Subcutaneous abdominal adipose tissue (tissue), 5 donors: ENCODE results near the gene FCHSD2.
"Not testable (repeated sequence)": the region's sequence is repeated elsewhere in the genome, so short reads cannot be mapped to it uniquely, and the experiment has no call there.

Experiments used
- H3K27ac ChIP-seq: one replicate; pipeline ENCODE4 v1.7.0; 2013; ENCODE audit warnings: low read depth, mild to moderate bottlenecking, inconsistent platforms, low read length, moderate library complexity
- H3K27me3 ChIP-seq, 5 donors: one replicate each; pipeline ENCODE4 v1.7.0; 2013; ENCODE audit warnings: low read length in 5 of 5, inconsistent platforms in 1 of 5; ENCODE audit not compliant: control insufficient read depth in 5 of 5, insufficient read depth in 4 of 5
- H3K36me3 ChIP-seq, 5 donors: one replicate each; pipeline ENCODE4 v1.7.0; 2013; ENCODE audit warnings: low read length in 5 of 5; ENCODE audit not compliant: control insufficient read depth in 5 of 5, insufficient read depth in 5 of 5
- H3K4me1 ChIP-seq, 5 donors: one replicate each; pipeline ENCODE4 v1.7.0; 2013; ENCODE audit warnings: low read length in 5 of 5, mild to moderate bottlenecking in 3 of 5, moderate library complexity in 1 of 5; ENCODE audit not compliant: control insufficient read depth in 5 of 5, insufficient read depth in 5 of 5
- H3K4me3 ChIP-seq, 5 donors: one replicate each; pipeline ENCODE4 v1.7.0; 2013; ENCODE audit warnings: low read length in 5 of 5, low read depth in 1 of 5
- H3K9ac ChIP-seq, 5 donors: one replicate each; pipeline ENCODE4 v1.7.0; 2013; ENCODE audit warnings: low read length in 5 of 5, mild to moderate bottlenecking in 4 of 5, moderate library complexity in 3 of 5
- H3K9me3 ChIP-seq, 5 donors: one replicate each; pipeline ENCODE4 v1.7.0; 2013; ENCODE audit warnings: low read length in 5 of 5; ENCODE audit not compliant: control insufficient read depth in 5 of 5
- donor health status: healthy.
- donor health status: healthy.
- donor health status: healthy.
- donor health status: healthy.
- donor health status: healthy.

Gene FCHSD2

DNA sequence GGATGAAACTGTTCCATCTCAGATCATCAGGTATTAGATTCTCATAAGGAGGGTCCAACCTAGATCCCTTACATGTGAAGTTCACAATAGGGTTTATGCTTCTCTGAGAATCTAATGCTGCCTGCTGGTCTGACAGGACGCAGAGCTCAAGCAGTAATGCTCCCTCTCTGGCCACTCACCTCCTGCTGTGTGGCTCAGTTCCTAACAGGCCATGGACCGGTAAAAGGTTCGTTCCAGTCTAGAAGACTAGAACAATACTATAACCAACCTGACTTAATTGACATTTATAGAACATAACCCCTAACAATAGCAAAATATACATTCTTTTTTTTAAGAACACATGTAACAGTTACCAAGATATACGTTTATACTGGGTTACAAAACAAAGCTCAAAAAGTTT is 282.1 kb downstream of the FCHSD2 start:
- Histone ChIP-seq H3K4me1 (peaks cover 0 to 15% (median 11%) of the 10 kb centered on the region in 5 donors), H3K9me3 (no peaks in the 10 kb centered on the region), H3K27ac (no peak overlapping the region), H3K4me3 (no peak overlapping the region), H3K27me3 (no peaks in the 10 kb centered on the region), H3K36me3 (peaks cover 0 to 6% (median 3%) of the 10 kb centered on the region in 5 donors), H3K9ac (no peak overlapping the region)

DNA sequence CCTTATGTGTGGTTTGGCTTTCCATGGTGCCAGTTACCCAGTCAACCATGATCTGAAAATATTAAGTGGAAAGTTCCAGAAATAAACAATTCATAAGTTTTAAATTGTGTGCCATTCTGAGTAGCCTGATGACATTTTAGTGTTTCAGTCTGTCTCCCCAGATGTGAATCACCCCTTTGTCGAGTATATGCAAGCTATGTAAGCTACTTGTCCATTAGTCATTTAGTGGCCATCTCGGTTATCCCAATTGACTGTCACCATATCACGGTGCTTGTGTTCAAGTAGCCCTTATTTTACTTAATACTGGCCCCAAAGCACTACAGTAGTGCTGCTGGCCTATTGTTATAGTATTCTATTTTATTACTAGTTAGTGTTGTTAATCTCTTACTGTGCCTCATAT is 283.0 kb downstream of the FCHSD2 start:
- Histone ChIP-seq H3K36me3 (peaks cover 0 to 6% (median 3%) of the 10 kb centered on the region in 5 donors), H3K9me3 (no peaks in the 10 kb centered on the region), H3K9ac (no peak overlapping the region), H3K4me1 (peaks cover 0 to 9% (median 7%) of the 10 kb centered on the region in 5 donors), H3K27ac (no peak overlapping the region), H3K27me3 (no peaks in the 10 kb centered on the region), H3K4me3 (no peak overlapping the region)

DNA sequence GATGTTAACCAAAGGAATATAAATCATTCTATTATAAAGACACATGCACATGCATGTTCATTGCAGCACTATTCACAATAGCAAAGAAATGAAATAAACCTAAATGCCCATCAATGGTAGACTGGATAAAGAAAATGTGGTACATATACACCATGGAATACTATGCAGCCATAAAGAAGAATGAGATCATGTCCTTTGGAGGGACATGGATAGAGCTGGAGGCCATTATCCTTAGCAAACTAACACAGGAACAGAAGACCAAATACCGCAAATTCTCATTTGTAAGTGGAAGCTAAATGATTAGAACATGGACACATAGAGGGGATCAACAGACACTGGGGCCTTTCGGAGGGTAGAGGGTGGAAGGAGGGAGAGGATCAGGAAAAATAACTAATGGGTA is 283.9 kb downstream of the FCHSD2 start:
- H3K27me3 ChIP-seq, H3K4me1 ChIP-seq, H3K9ac ChIP-seq, H3K27ac ChIP-seq, H3K4me3 ChIP-seq, H3K36me3 ChIP-seq, H3K9me3 ChIP-seq: not testable (repeated sequence)

DNA sequence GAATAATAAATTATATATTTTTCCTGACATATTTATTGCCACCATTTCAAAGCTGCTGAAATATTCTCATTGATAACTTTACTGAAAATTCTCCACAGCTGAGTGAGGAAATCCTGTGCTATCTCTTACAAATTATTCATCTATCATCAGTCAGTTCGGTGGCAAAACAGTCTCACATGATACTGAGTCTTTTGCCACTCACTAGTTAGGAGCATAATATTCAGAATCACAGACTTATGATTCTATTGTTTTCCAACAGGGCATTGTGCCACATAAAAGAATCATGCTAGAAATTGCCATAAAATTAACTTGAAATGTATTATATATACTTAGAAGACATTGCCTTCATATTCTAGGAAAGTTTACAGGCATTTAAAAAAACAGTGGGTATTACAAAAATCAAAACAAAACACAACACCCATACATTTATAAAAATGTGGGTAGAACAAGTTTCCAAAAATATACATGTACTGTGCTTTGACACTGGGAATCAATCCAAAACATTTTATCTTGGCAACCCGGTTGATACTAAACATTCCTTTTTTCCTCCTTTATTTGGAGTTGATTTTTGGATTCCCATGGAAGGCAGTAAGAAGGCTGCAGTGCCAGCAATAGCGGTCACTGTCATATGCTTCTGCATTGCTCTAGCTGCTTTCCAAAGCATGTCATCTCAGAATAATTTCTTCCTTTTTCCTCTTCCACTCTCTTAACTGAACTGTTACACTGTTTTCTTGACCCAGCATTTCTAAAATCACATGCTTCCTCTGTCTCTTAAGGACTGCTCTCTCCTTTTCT is 285.4 kb downstream of the FCHSD2 start:
- Histone ChIP-seq H3K36me3 (peaks cover 0 to 6% (median 3%) of the 10 kb centered on the region in 5 donors), H3K4me1 (peaks cover 0 to 9% (median 7%) of the 10 kb centered on the region in 5 donors), H3K9ac (no peak overlapping the region), H3K27ac (peak overlapping the region; percentile 18), H3K4me3 (no peak overlapping the region), H3K9me3 (no peaks in the 10 kb centered on the region), H3K27me3 (no peaks in the 10 kb centered on the region)

DNA sequence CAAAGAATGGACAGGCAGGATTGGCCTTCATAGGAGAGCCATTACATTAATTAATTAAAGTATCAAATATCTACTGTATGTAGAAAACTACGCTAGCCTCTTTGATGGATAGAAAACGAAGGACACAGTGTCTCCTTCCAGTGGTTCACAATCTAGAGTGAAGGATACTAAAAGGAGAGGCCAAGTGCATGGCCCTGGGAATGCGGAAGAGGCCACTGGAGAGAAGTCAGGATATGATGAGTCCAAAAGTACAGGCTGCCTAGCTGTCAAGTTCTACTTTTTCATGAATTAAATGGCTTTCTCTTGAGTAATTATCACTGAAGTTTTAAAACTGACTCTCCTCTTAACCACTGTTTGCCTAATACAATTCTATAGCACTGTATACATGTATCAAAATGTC is 286.1 kb downstream of the FCHSD2 start:
- H3K4me1 ChIP-seq, result peaks cover 0 to 9% (median 7%) of the 10 kb centered on the region in 5 donors
- peaks cover 0 to 6% (median 3%) of the 10 kb centered on the region in 5 donors for H3K36me3 ChIP-seq
- H3K9me3 ChIP-seq, result no peaks in the 10 kb centered on the region
- H3K4me3 ChIP-seq, result no peak overlapping the region
- H3K9ac ChIP-seq, result no peak overlapping the region
- no peak overlapping the region for H3K27ac ChIP-seq
- H3K27me3 ChIP-seq, result no peaks in the 10 kb centered on the region

DNA sequence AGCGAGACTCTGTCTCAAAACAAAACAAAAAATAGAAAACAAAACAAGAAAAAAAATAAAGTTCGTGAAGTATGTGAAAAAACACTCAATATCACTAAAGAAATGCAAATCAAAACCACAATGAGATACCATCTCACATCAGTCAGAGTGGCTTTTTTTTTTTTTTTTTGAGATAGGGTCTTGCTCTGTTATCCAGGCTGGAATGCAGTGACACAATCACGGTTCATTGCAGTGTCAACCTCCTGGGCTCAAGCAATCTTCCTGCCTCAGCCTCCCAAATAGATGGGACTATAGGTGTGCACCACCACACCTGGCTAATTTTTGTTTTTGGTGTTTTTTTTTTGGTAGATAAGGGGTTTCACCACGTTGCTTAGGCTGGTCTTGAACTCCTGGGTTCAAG is 290.4 kb downstream of the FCHSD2 start:
- Histone ChIP-seq H3K9ac (no peak overlapping the region), H3K36me3 (peaks cover 0 to 8% (median 3%) of the 10 kb centered on the region in 5 donors), H3K27ac (no peak overlapping the region), H3K9me3 (no peaks in the 10 kb centered on the region), H3K4me1 (peaks cover 0 to 5% (median 2%) of the 10 kb centered on the region in 5 donors), H3K4me3 (no peak overlapping the region), H3K27me3 (no peaks in the 10 kb centered on the region)

DNA sequence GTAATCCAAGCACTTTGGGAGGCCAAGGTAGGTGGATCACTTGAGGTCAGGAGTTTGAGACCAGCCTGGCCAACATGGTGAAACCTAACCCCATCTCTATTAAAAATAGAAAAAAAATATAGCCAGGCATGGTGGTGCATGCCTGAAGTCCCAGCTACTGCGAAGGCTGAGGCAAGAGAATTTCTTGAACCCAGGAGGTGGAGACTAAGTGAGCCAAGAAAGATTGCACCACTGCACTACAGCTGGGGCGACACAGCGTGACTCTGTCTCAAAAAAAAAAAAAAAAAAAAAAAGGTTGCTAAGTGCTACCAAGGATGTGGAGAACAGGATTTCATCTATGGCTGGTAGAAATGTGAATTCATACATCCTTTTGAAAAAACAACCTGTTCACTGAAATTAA is 291.3 kb downstream of the FCHSD2 start:
- H3K9me3 ChIP-seq, result no peaks in the 10 kb centered on the region

DNA sequence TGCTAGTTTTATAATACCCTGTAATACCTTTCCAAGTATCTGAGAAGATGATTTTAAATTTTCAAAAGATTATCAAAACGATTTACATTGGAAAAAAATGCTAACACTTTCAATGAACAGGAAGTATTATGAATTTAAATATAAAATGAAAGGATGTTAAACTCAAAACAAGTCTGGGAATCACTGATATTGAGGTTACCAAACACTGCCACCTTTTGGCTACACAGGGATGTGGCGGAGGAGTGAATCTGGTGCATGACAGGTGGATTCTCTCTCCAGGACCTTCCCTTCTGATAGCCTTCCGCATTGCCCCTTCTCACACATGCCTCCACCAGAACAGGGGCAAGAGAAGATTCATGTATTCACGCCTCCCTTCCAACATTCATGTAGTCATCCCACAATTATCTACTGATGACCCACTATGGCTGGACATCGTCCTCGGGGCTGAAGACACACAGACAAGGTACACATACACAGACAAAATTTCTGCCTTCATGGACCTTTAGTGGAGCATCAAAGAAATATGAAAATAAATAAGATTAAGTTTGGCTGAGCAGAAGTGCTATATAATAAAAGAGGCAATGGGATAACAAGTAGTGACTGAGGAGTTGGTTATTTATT is 293.2 kb downstream of the FCHSD2 start:
- Histone ChIP-seq H3K27ac (no peak overlapping the region), H3K27me3 (no peaks in the 10 kb centered on the region), H3K9ac (no peak overlapping the region), H3K9me3 (no peaks in the 10 kb centered on the region), H3K4me3 (no peak overlapping the region), H3K4me1 (no peaks in the 10 kb centered on the region), H3K36me3 (peaks cover 3 to 9% (median 7%) of the 10 kb centered on the region in 5 donors)

More for the DNA sequence above, 291.3 kb downstream of the FCHSD2 start:
- H3K4me1 ChIP-seq, result peaks cover 0 to under 1% (median 0%) of the 10 kb centered on the region in 5 donors
- no peaks in the 10 kb centered on the region for H3K27me3 ChIP-seq
- H3K36me3 ChIP-seq, result peaks cover 0 to 8% (median 4%) of the 10 kb centered on the region in 5 donors
- H3K4me3 ChIP-seq, result no peak overlapping the region
- no peak overlapping the region for H3K9ac ChIP-seq
- no peak overlapping the region for H3K27ac ChIP-seq

DNA sequence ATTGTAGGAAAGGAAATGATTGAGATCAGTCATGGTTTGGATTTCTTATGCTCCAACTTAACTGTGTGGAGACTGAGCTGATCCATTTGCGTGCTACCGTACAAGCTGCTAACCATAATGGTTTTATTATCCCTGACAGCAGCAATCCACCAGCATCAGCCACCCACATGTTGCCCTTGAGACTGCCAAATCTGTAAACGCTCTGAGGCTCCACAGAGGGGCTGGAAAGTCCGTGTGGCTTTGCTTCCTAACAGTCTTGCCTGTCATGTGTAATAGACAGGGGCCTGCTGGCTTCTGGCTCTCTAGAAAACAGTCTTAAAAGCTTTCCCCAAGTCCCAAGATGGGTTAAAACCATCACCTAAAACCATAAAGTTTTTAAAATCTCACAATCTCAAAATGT is 297.8 kb downstream of the FCHSD2 start:
- Histone ChIP-seq H3K36me3 (peaks cover 7 to 50% (median 25%) of the 10 kb centered on the region in 5 donors), H3K27ac (no peak overlapping the region)

DNA sequence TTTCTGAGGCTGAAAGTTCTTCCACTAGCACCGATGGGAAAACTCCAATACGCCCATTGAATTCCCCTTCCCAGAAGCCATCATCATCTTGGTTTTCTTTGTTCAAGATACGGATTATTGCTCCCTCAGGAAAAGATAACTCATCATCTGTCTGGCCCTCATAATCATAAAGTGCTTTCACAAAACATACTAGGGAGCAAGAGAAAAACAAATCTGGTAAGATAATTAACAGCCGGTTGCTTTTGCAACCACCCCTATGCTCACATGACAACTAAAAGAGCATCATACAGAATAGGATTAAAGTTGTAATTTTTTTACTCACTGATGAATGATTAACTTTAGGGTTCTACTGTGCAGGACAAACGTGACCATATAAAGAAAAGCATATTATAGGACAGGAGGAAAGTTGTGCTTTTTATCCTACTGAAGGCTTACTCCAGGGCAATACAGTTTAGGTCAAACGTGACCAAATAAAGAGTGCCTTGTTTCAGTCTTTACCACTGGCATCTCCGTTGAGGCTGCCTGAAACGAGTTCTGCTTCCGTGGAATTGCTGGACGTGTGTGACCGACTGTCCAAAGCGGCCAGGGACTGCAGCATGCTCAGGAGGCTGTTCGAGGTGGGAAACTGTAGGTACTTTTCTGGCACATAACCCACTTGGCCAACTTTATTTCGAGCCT is 299.3 kb downstream of the FCHSD2 start:
- Histone ChIP-seq H3K4me3 (no peak overlapping the region), H3K9me3 (no peaks in the 10 kb centered on the region), H3K27ac (peak overlapping the region; percentile 34), H3K4me1 (peaks cover 0 to 20% (median 7%) of the 10 kb centered on the region in 5 donors), H3K36me3 (peaks cover 11 to 64% (median 29%) of the 10 kb centered on the region in 5 donors), H3K27me3 (no peaks in the 10 kb centered on the region), H3K9ac (no peak overlapping the region)

More for the DNA sequence above, 297.8 kb downstream of the FCHSD2 start:
- no peak overlapping the region for H3K9ac ChIP-seq
- H3K27me3 ChIP-seq, result no peaks in the 10 kb centered on the region
- H3K4me3 ChIP-seq, result no peak overlapping the region
- H3K4me1 ChIP-seq, result peaks cover 0 to 20% (median 7%) of the 10 kb centered on the region in 5 donors
- H3K9me3 ChIP-seq, result no peaks in the 10 kb centered on the region
